PC-9 (cell line): Measurements from ENCODE around the gene SCT. TPM values are rescaled to one million over a fixed set of nuclear protein-coding genes. Genes with fewer than 3 reads are reported as not detected.

ENCODE experiments used
- Bru-seq: library from RNA; stranded (reverse); fragments of 400-500 nt; gene quantifications from one replicate; lab custom pipeline; 2021; lab: Mats Ljungman, UMichigan
- BruChase-seq, 2 experiments: library from RNA; stranded (reverse); fragments of 400-500 nt; gene quantifications; one replicate each; lab custom pipeline; 2021; lab: Mats Ljungman, UMichigan
- BruUV-seq: library from RNA; stranded (reverse); fragments of 400-500 nt; replicated peaks from 2 replicates; lab custom pipeline; 2021; lab: Mats Ljungman, UMichigan
- CTCF ChIA-PET: fragments of 300-600 bp; sonication (Branson Sonifier 250); formaldehyde crosslinking; loops from one replicate; lab custom pipeline; 2022; ENCODE audit warnings: antibody characterized with exemption; lab: Charles Lee
- POLR2A ChIA-PET: fragments of 300-600 bp; sonication (Branson Sonifier 250); formaldehyde crosslinking; loops from one replicate; lab custom pipeline; 2022; ENCODE audit warnings: antibody characterized with exemption; ENCODE audit not compliant: unreplicated experiment; lab: Charles Lee
- DNase-seq, 2 experiments: peaks; one replicate each; pipeline versions ENCODE4 v3.0.0 to v3.0.0-alpha.2; 2015 to 2022; ENCODE audit warnings: mixed read lengths in 1 of 2
- H2AFZ ChIP-seq: fragments of 200-600 bp; sonication (generic); 2 replicates; pipeline ENCODE4 v1.8.1; 2017; ENCODE audit warnings: antibody characterized with exemption
- H3F3A ChIP-seq: fragments of 200-600 bp; sonication (generic); 2 replicates; pipeline ENCODE4 v1.8.1; 2017; ENCODE audit warnings: antibody characterized with exemption, mild to moderate bottlenecking, low read depth; ENCODE audit not compliant: insufficient read depth
- H3K27ac ChIP-seq: fragments of 200-600 bp; sonication (generic); 2 replicates; pipeline ENCODE4 v1.6.1; 2016; ENCODE audit warnings: mixed run types
- H3K27me3 ChIP-seq: fragments of 200-600 bp; sonication (generic); 2 replicates; pipeline ENCODE4 v1.6.1; 2016; ENCODE audit warnings: low read depth, mixed run types; ENCODE audit not compliant: insufficient read depth
- H3K36me3 ChIP-seq: fragments of 200-600 bp; sonication (generic); 2 replicates; pipeline ENCODE4 v1.6.1; 2016; ENCODE audit warnings: low read depth, mixed run types
- H3K4me1 ChIP-seq: fragments of 200-600 bp; sonication (generic); replicated peaks from 2 replicates; pipeline ENCODE4 v1.6.1; 2016; ENCODE audit warnings: mixed run types; ENCODE audit not compliant: insufficient read depth
- H3K4me2 ChIP-seq: fragments of 200-600 bp; sonication (generic); 2 replicates; pipeline ENCODE4 v1.6.1; 2017; ENCODE audit warnings: mixed run types
- H3K4me3 ChIP-seq: fragments of 200-600 bp; sonication (generic); 2 replicates; pipeline ENCODE4 v1.6.1; 2016; ENCODE audit warnings: mixed run types
- H3K79me2 ChIP-seq: fragments of 200-600 bp; sonication (generic); 2 replicates; pipeline ENCODE4 v1.6.1; 2017; ENCODE audit warnings: low read depth, mixed run types
- H3K9me2 ChIP-seq: fragments of 200-600 bp; sonication (generic); 2 replicates; pipeline ENCODE4 v1.8.1; 2017; ENCODE audit warnings: mild to moderate bottlenecking; ENCODE audit not compliant: insufficient read depth
- H3K9me3 ChIP-seq: fragments of 200-600 bp; sonication (generic); 2 replicates; pipeline ENCODE4 v1.8.1; 2016; ENCODE audit warnings: low read depth; ENCODE audit not compliant: insufficient read depth
- H4K20me1 ChIP-seq: fragments of 200-600 bp; sonication (generic); 2 replicates; pipeline ENCODE4 v1.8.1; 2017; ENCODE audit not compliant: insufficient read depth
- EZH2 ChIP-seq: fragments of 200-600 bp; sonication (generic); IDR thresholded peaks from 2 replicates; pipeline ENCODE4 v1.8.0; 2017; ENCODE audit warnings: antibody characterized with exemption, low read depth
- intact Hi-C: fragments of 100-400 bp; cut with micrococcal nuclease; formaldehyde crosslinking; loops from one replicate; pipeline ENCODE4 v1.10.0; 2022; ENCODE audit not compliant: unreplicated experiment
- long read RNA-seq: library from polyadenylated mRNA; stranded (forward); transcript quantifications from one replicate; pipeline ENCODE4 v2.0.0, GENCODE V29; 2022
- total RNA-seq: library from RNA; stranded (reverse); gene quantifications from 2 replicates; pipeline ENCODE4 v1.2.3, GENCODE V29; 2021
- TF ChIP-seq, protein P1 (sequence below): fragments of 200-600 bp; sonication (generic); conservative IDR thresholded peaks from 2 replicates; pipeline ENCODE4 v1.6.1; 2017; ENCODE audit warnings: mixed run types, antibody characterized with exemption, mild to moderate bottlenecking, moderate library complexity

Gene SCT
- total RNA-seq (not detected in 2 replicates), Bru-seq, nascent RNA (not detected), BruChase-seq, experiment 1, labeled RNA remaining after a 2-hour chase (not detected), BruChase-seq, experiment 2, labeled RNA remaining after a 6-hour chase (not detected)
- long read RNA-seq, partial matches to known transcripts = 1 of 1 reads
- long read RNA-seq, other reads (novel, unspliced or antisense) = 0 of 1 reads

- H3K4me3 ChIP-seq = no peak within 1 kb of the TSS
- H3K9me2 ChIP-seq = no peaks in the 10 kb centered on the region
- BruUV-seq = no TSS peak
- H3K36me3 ChIP-seq = no peaks in the 10 kb centered on the region
- no peak for TF ChIP-seq EZH2
- TF ChIP-seq, protein P1, sequence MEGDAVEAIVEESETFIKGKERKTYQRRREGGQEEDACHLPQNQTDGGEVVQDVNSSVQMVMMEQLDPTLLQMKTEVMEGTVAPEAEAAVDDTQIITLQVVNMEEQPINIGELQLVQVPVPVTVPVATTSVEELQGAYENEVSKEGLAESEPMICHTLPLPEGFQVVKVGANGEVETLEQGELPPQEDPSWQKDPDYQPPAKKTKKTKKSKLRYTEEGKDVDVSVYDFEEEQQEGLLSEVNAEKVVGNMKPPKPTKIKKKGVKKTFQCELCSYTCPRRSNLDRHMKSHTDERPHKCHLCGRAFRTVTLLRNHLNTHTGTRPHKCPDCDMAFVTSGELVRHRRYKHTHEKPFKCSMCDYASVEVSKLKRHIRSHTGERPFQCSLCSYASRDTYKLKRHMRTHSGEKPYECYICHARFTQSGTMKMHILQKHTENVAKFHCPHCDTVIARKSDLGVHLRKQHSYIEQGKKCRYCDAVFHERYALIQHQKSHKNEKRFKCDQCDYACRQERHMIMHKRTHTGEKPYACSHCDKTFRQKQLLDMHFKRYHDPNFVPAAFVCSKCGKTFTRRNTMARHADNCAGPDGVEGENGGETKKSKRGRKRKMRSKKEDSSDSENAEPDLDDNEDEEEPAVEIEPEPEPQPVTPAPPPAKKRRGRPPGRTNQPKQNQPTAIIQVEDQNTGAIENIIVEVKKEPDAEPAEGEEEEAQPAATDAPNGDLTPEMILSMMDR = no peak
- ChIA-PET POLR2A (no interaction called here), CTCF (no interaction called here)
- no peak within 1 kb of the TSS for H3K4me2 ChIP-seq
- no peak for DNase-seq
- no peaks in the 10 kb centered on the region for H3K9me3 ChIP-seq
- no peaks in the 10 kb centered on the region for H3K79me2 ChIP-seq
- no peak within 1 kb of the TSS for H3K27ac ChIP-seq
- no peaks in the 10 kb centered on the region for H3K27me3 ChIP-seq
- peaks cover 3% of the 10 kb centered on the region; the same call in 1 of the 2 replicates for H3F3A ChIP-seq
- intact Hi-C loops = no loop called here
- no peaks in the 10 kb centered on the region for H3K4me1 ChIP-seq
- H2AFZ ChIP-seq = no peak within 1 kb of the TSS
- no peaks in the 10 kb centered on the region for H4K20me1 ChIP-seq
Measured at GRCh38 chr11:626475-627307, at the start of gene SCT. TSS of gene SCT (minus strand) at chr11:627181. CDS start at chr11:627143, 38 bp downstream.

DNA sequence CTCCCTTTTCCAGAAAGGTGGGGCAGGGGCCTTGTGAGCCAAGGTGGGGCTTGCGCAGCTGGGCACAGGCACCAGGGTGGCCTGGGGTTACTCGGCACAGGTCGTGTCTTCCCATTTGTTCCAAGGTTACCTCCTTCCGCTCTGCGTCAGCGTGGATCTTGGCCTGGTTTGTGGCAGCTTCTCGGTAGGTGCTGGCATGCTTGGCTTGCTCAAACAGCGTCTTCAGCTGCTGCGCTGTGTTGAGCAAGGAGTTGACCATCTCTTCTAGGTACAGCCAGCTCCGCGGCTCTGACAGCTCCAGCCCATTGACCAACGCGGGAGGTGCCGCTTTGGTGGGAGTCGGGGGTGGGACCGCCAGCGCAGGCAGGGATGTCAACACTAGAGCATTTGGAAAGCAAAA lies 47.4 kb upstream of the SCT start:
- H3K9me2 ChIP-seq = no peaks in the 10 kb centered on the region
- DNase-seq = no peak
- no peaks in the 10 kb centered on the region for H3K27me3 ChIP-seq
- H3K27ac ChIP-seq = no peak overlapping the region
- no peaks in the 10 kb centered on the region for H3K79me2 ChIP-seq
- H3F3A ChIP-seq = no peaks in the 10 kb centered on the region
- TF ChIP-seq, protein P1 = no peak
- TF ChIP-seq EZH2 = no peak
- ChIA-PET CTCF (no interaction called here), POLR2A (no interaction called here)
- H3K36me3 ChIP-seq = no peaks in the 10 kb centered on the region
- H3K4me3 ChIP-seq = no peak overlapping the region
- no peak overlapping the region for H3K4me2 ChIP-seq
- no TSS peak for BruUV-seq
- no peaks in the 10 kb centered on the region for H3K9me3 ChIP-seq
- H2AFZ ChIP-seq = no peak overlapping the region
- intact Hi-C loops = no loop called here
- no peaks in the 10 kb centered on the region for H3K4me1 ChIP-seq
- no peaks in the 10 kb centered on the region for H4K20me1 ChIP-seq

GRCh38 chr11:673866-674265 lies 46.9 kb upstream of the SCT start:
- DNase-seq = no peak
- Histone ChIP-seq H3K4me3 (no peak overlapping the region), H3K9me3 (no peaks in the 10 kb centered on the region), H3K4me2 (no peak overlapping the region), H3K36me3 (no peaks in the 10 kb centered on the region), H4K20me1 (no peaks in the 10 kb centered on the region), H3K27me3 (no peaks in the 10 kb centered on the region), H3K9me2 (no peaks in the 10 kb centered on the region), H2AFZ (no peak overlapping the region), H3F3A (no peaks in the 10 kb centered on the region), H3K79me2 (no peaks in the 10 kb centered on the region), H3K27ac (no peak overlapping the region), H3K4me1 (no peaks in the 10 kb centered on the region)
- POLR2A ChIA-PET = no interaction called here
- TF ChIP-seq EZH2 = no peak
- TF ChIP-seq, protein P1 = no peak
- no TSS peak for BruUV-seq
- CTCF ChIA-PET = no interaction called here
- intact Hi-C loops = no loop called here
